GM12878 (cell line): Measurements from ENCODE around the gene TRIM69. TPM values are rescaled to one million over a fixed set of nuclear protein-coding genes. Genes with fewer than 3 reads are reported as not detected.

Experiments
- ATAC-seq: fragments of 200-7000 bp; cut with Tn5 transposase; 3 replicates; pipeline ENCODE4 v1.9.1; 2020; ENCODE audit warnings: mild to moderate bottlenecking, moderate library complexity
- BruUV-seq: library from RNA; stranded (reverse); fragments of 400-500 nt; replicated peaks from 2 replicates; lab custom pipeline; 2021; lab: Mats Ljungman, UMichigan
- CTCF ChIA-PET: fragments of 300-600 bp; sonication (Branson Sonifier 250); formaldehyde crosslinking; extraction: SDS; loops from one replicate; lab custom pipeline; 2021; ENCODE audit warnings: inconsistent platforms; lab: Yijun Ruan, JAX
- POLR2A ChIA-PET: fragments of 350-600 bp; formaldehyde crosslinking; extraction: SDS; loops from one replicate; lab custom pipeline; 2021; ENCODE audit warnings: inconsistent platforms; lab: Charles Lee
- RAD21 ChIA-PET: fragments of 300-600 bp; sonication (Branson Sonifier 250); formaldehyde crosslinking; loops from one replicate; lab custom pipeline; 2023; ENCODE audit warnings: antibody characterized with exemption; ENCODE audit not compliant: unreplicated experiment; lab: Charles Lee
- SMC1A ChIA-PET: fragments of 300-600 bp; sonication (Branson Sonifier 250); formaldehyde crosslinking; loops from one replicate; lab custom pipeline; 2023; ENCODE audit not compliant: unreplicated experiment, uncharacterized antibody; lab: Charles Lee
- DNase-seq: peaks from one replicate; pipeline ENCODE4 v3.0.0-alpha.2; 2011; ENCODE audit warnings: low read depth, low spot score
- FAIRE-seq: peaks from 3 replicates; lab custom pipeline; 2011; peaks lifted over from hg19 to GRCh38; lab: Jason Lieb, UNC
- H2AFZ ChIP-seq: 2 replicates; pipeline ENCODE4 v1.6.0; 2011; ENCODE audit warnings: low read depth, low read length, control low read depth; ENCODE audit not compliant: control insufficient read depth
- H3K27ac ChIP-seq: 2 replicates; pipeline ENCODE4 v1.5.1; 2011; ENCODE audit warnings: control low read depth; ENCODE audit not compliant: control insufficient read depth, insufficient read depth
- H3K27me3 ChIP-seq, 2 experiments: replicated peaks in 1 of 2; 2 replicates each; pipeline versions ENCODE4 v1.6.0 to v1.6.1; 2011; ENCODE audit warnings: low read length in 1 of 2; ENCODE audit not compliant: control insufficient read depth in 2 of 2, insufficient read depth in 2 of 2
- H3K36me3 ChIP-seq, 2 experiments: 2 replicates each; pipeline ENCODE4 v1.5.1; 2011; ENCODE audit warnings: low read length in 1 of 2; ENCODE audit not compliant: control insufficient read depth in 2 of 2, insufficient read depth in 2 of 2
- H3K4me1 ChIP-seq: 2 replicates; pipeline ENCODE4 v1.6.1; 2011; ENCODE audit warnings: mild to moderate bottlenecking, low read length, moderate library complexity, mixed read lengths; ENCODE audit not compliant: control insufficient read depth, insufficient read depth
- H3K4me2 ChIP-seq: 2 replicates; pipeline ENCODE4 v1.6.0; 2011; ENCODE audit warnings: control low read depth; ENCODE audit not compliant: control insufficient read depth, insufficient read depth
- H3K4me3 ChIP-seq: fragments of 200-600 bp; sonication (generic); 2 replicates; pipeline ENCODE4 v1.5.1; 2016
- H3K79me2 ChIP-seq: 2 replicates; pipeline ENCODE4 v1.6.0; 2011; ENCODE audit warnings: low read length; ENCODE audit not compliant: control insufficient read depth, insufficient read depth
- H3K9ac ChIP-seq: 2 replicates; pipeline ENCODE4 v1.8.0; 2011; ENCODE audit warnings: low read length, control low read depth, mixed read lengths; ENCODE audit not compliant: control insufficient read depth, insufficient read depth
- H3K9me3 ChIP-seq: replicated peaks from 3 replicates; pipeline ENCODE4 v1.5.1; 2011; ENCODE audit warnings: mild to moderate bottlenecking, low read length; ENCODE audit not compliant: control insufficient read depth, insufficient read depth
- H4K20me1 ChIP-seq: 2 replicates; pipeline ENCODE4 v1.6.0; 2011; ENCODE audit not compliant: control insufficient read depth, insufficient read depth
- BACH1 ChIP-seq: fragments of 450-650 bp; IDR thresholded peaks from 2 replicates; pipeline ENCODE4 v1.6.1; 2017; ENCODE audit warnings: mild to moderate bottlenecking, borderline replicate concordance
- EGR1 ChIP-seq, 2 experiments: IDR thresholded peaks; 1 replicate in 1 of 2; 2 replicates in 1 of 2; pipeline ENCODE4 v1.6.1; 2011 to 2012; ENCODE audit warnings: low read depth in 2 of 2, low read length in 2 of 2, borderline replicate concordance in 1 of 2, mild to moderate bottlenecking in 1 of 2, moderate library complexity in 1 of 2
- ESRRA ChIP-seq: IDR thresholded peaks from 2 replicates; pipeline ENCODE4 v1.6.1; 2012; ENCODE audit warnings: mild to moderate bottlenecking, low read length, improper control_type of control experiment
- IKZF2 ChIP-seq, 2 experiments: fragments of 450-650 bp; IDR thresholded peaks; 2 replicates each; pipeline ENCODE4 v1.6.1; 2017; ENCODE audit warnings: mild to moderate bottlenecking in 2 of 2, moderate library complexity in 2 of 2
- PAX8 ChIP-seq: fragments of 450-650 bp; IDR thresholded peaks from 2 replicates; pipeline ENCODE4 v1.6.1; 2017; ENCODE audit warnings: mild to moderate bottlenecking, moderate library complexity
- RELA ChIP-seq: fragments of 450-650 bp; IDR thresholded peaks from 2 replicates; pipeline ENCODE4 v1.8.0; 2014; ENCODE audit warnings: borderline replicate concordance; ENCODE audit not compliant: partially characterized antibody
- SIN3A ChIP-seq: IDR thresholded peaks from 2 replicates; pipeline ENCODE4 v1.6.1; 2012; ENCODE audit warnings: low read depth, low read length, improper control_type of control experiment
- SMAD1 ChIP-seq: fragments of 450-650 bp; IDR thresholded peaks from 2 replicates; pipeline ENCODE4 v1.6.1; 2018; ENCODE audit warnings: mild to moderate bottlenecking, low read depth; ENCODE audit not compliant: partially characterized antibody
- ZNF207 ChIP-seq: fragments of 450-650 bp; IDR thresholded peaks from 2 replicates; pipeline ENCODE4 v1.6.1; 2014; ENCODE audit warnings: antibody characterized with exemption, mild to moderate bottlenecking, borderline replicate concordance
- WGBS: methylation state at CpG from one replicate; pipeline ENCODE4 v1.1.6; 2016; ENCODE audit warnings: low lambda C conversion rate; ENCODE audit not compliant: insufficient replicate concordance, insufficient coverage; ENCODE audit errors: missing lambda C conversion rate; 5-methylcytosine and 5-hydroxymethylcytosine counted together
- in situ Hi-C: fragments of 300-500 bp; cut with MboI; formaldehyde crosslinking; loops from 9 replicates; pipeline ENCODE4 v1.14.3; 2018; ENCODE audit warnings: mixed read lengths
- intact Hi-C: fragments of 100-400 bp; cut with micrococcal nuclease; formaldehyde crosslinking; loops from one replicate; pipeline ENCODE4 v1.14.2; 2022; ENCODE audit not compliant: unreplicated experiment
- polyA plus RNA-seq, 11 experiments: library from polyadenylated mRNA; depleted of rRNA in 4 of 11; unstranded in 6 of 11; stranded (reverse) in 5 of 11; fragments of >200 nt; fragmentation: Nextera tagmentation in 4 of 11; fragmentation: Illumina TruSeq in 1 of 11; extraction: Ambion mirVana in 4 of 11; extraction: Trizol in 1 of 11; gene quantifications; 1 replicate in 1 of 11; 2 replicates in 10 of 11; pipeline versions ENCODE4 v1.2.1 to v1.2.3, GENCODE V29; 2011 to 2016; ENCODE audit warnings: inconsistent platforms in 2 of 11, missing spikeins in 2 of 11, low read depth in 1 of 11
- total RNA-seq, 4 experiments: library from RNA; depleted of rRNA in 3 of 4; stranded (reverse); fragments of >200 nt in 3 of 4; fragmentation: Illumina TruSeq in 1 of 4; extraction: Trizol in 1 of 4; gene quantifications; 2 replicates each; pipeline versions ENCODE4 v1.2.1 to v1.2.3, GENCODE V29; 2013 to 2021
- TF ChIP-seq, protein P1 (sequence below): fragments of 450-650 bp; IDR thresholded peaks from 2 replicates; pipeline ENCODE4 v1.6.1; 2018; ENCODE audit warnings: mild to moderate bottlenecking, low read depth, moderate library complexity; ENCODE audit not compliant: partially characterized antibody

Gene TRIM69
- total and polyA plus RNA-seq, 10 of the 15 experiments (the other 5 are each of a cell fraction or from before 2014, with no cell fraction given) = 11.2 to 52.7 (median 37.8) TPM

DNA sequence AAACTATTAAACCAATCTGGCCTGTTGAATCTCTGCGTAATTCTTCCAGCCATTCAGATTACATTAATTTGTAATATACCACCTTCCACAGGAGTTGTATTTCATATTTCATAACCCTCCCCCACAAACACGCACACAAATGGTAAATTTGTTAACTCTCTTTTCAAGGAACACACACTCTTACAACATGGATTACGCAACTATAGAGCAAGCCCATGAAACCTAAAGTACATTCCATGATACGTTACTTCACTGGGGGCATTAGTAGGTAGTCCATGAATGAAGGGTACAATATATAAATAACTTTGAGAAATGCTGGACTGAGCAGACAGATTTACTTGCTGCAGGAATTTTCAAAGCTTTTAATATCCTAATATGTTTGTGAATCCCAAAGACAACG, 65.0 kb downstream of the TRIM69 start:
- no TSS peak for BruUV-seq
- intact Hi-C loops (no loop called here), in situ Hi-C loops (no loop called here)
- Histone ChIP-seq H3K4me1 (peaks cover 3% of the 10 kb centered on the region; the same call in 1 of the 2 replicates), H3K27ac (no peak overlapping the region), H3K27me3 (no peaks in the 10 kb centered on the region; a peak in 1 of 4 replicates), H3K4me3 (no peak overlapping the region), H3K9ac (no peak overlapping the region), H3K9me3 (no peaks in the 10 kb centered on the region), H3K4me2 (no peak overlapping the region), H3K79me2 (no peaks in the 10 kb centered on the region), H3K36me3 (no peaks in the 10 kb centered on the region), H4K20me1 (no peaks in the 10 kb centered on the region), H2AFZ (no peak overlapping the region)
- ATAC-seq (no peak), FAIRE-seq (no peak), DNase-seq (no peak)
- CTCF ChIA-PET = no interaction called here
- TF ChIP-seq IKZF2 (IDR thresholded peaks at IDR 0.05) (no peak), SIN3A (no peak), PAX8 (no peak), RELA (no peak), ESRRA (no peak), BACH1 (no peak), EGR1 (IDR thresholded peaks at IDR 0.05; ENCODE audit: borderline replicate concordance in 1 of 2, low read depth in 2 of 2, low read length in 2 of 2) (no peak), ZNF207 (no peak), SMAD1 (no peak)
- TF ChIP-seq, protein P1, sequence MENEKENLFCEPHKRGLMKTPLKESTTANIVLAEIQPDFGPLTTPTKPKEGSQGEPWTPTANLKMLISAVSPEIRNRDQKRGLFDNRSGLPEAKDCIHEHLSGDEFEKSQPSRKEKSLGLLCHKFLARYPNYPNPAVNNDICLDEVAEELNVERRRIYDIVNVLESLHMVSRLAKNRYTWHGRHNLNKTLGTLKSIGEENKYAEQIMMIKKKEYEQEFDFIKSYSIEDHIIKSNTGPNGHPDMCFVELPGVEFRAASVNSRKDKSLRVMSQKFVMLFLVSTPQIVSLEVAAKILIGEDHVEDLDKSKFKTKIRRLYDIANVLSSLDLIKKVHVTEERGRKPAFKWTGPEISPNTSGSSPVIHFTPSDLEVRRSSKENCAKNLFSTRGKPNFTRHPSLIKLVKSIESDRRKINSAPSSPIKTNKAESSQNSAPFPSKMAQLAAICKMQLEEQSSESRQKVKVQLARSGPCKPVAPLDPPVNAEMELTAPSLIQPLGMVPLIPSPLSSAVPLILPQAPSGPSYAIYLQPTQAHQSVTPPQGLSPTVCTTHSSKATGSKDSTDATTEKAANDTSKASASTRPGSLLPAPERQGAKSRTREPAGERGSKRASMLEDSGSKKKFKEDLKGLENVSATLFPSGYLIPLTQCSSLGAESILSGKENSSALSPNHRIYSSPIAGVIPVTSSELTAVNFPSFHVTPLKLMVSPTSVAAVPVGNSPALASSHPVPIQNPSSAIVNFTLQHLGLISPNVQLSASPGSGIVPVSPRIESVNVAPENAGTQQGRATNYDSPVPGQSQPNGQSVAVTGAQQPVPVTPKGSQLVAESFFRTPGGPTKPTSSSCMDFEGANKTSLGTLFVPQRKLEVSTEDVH = no peak
- SMC1A ChIA-PET = no interaction called here
- POLR2A ChIA-PET = no interaction called here
- RAD21 ChIA-PET = no interaction called here
- WGBS = 88% methylated on average over 5 of the region's 5 CpGs
